PC-9 (cell line): Measurements from ENCODE around the gene BTBD19.

ENCODE experiments used
- EZH2 ChIP-seq: fragments of 200-600 bp; sonication (generic); IDR thresholded peaks from 2 replicates; pipeline ENCODE4 v1.8.0; 2017; ENCODE audit warnings: antibody characterized with exemption, low read depth
- TF ChIP-seq, protein P1 (sequence below): fragments of 200-600 bp; sonication (generic); conservative IDR thresholded peaks from 2 replicates; pipeline ENCODE4 v1.6.1; 2017; ENCODE audit warnings: mixed run types, antibody characterized with exemption, mild to moderate bottlenecking, moderate library complexity

DNA sequence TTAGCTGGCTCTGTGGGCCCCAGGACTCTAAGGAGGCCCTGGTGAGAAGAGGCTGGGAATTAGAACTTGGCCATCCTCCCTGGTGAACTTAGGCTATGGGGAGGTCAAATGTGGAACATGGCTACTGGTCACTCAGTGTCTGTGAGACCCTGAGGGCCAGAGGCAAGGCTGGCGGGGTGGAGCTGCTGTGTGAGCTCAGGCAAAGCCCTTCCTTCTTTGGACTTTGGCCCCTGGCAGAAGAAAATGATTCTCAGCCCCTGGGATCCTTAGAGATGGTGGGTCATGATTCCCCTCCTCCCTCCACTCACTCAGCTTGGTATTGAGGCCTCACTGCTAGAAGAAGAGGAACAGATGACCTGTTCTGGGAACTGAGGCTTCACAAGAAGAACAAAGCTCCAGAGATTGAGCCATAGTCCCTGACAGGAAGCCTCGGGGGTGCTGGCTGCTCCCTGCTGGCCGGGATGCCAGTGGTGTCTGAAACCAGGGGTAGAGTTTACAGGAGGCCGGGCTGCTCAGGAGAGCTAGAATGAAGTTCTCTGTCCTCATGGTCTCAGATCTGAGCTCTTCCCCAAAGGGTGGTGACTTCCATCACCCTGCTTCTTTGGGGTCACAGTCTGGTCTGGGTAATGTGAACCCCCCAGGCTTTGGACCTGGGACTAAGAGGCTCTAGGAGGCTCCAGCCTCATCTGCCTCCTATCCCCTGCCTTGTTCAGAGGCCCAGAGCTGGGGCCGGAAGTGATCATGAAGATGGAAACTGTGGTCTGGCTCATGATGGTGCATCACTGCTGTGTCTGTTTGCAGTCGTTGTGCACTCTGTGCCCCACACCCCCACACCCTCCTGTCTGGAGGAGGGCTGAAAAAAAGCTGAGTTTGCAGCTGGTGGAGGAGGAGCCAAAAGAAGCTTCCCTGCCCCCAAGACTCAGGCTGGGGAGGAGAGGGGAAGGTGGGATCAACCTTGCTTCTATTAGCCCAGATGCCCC, 905 bp downstream of the BTBD19 start:
- no peak for TF ChIP-seq EZH2
- TF ChIP-seq, protein P1, sequence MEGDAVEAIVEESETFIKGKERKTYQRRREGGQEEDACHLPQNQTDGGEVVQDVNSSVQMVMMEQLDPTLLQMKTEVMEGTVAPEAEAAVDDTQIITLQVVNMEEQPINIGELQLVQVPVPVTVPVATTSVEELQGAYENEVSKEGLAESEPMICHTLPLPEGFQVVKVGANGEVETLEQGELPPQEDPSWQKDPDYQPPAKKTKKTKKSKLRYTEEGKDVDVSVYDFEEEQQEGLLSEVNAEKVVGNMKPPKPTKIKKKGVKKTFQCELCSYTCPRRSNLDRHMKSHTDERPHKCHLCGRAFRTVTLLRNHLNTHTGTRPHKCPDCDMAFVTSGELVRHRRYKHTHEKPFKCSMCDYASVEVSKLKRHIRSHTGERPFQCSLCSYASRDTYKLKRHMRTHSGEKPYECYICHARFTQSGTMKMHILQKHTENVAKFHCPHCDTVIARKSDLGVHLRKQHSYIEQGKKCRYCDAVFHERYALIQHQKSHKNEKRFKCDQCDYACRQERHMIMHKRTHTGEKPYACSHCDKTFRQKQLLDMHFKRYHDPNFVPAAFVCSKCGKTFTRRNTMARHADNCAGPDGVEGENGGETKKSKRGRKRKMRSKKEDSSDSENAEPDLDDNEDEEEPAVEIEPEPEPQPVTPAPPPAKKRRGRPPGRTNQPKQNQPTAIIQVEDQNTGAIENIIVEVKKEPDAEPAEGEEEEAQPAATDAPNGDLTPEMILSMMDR, result no peak
